BE2C (cell line): Measurements from ENCODE around the gene TBC1D16.

Source experiments
- DNase-seq: peaks from one replicate; pipeline ENCODE4 v3.0.0-alpha.2; 2020
- H3K27me3 ChIP-seq: fragments of 250-450 bp; sonication (Bioruptor Pico); 2 replicates; pipeline ENCODE4 v1.5.1; 2020; ENCODE audit warnings: mild to moderate bottlenecking
- H3K36me3 ChIP-seq: fragments of 250-450 bp; sonication (Bioruptor Pico); 2 replicates; pipeline ENCODE4 v1.5.1; 2020; ENCODE audit warnings: mild to moderate bottlenecking
- H3K4me1 ChIP-seq: fragments of 250-450 bp; sonication (Bioruptor Pico); 2 replicates; pipeline ENCODE4 v1.5.1; 2020
- H3K4me3 ChIP-seq: 2 replicates; pipeline ENCODE4 v1.5.1; 2011; ENCODE audit warnings: low read depth, low read length
- H3K9me3 ChIP-seq: fragments of 250-450 bp; sonication (Bioruptor Pico); 2 replicates; pipeline ENCODE4 v1.5.1; 2020
- CTCF ChIP-seq: IDR thresholded peaks from 2 replicates; pipeline ENCODE4 v1.5.1; 2012; ENCODE audit warnings: mild to moderate bottlenecking, low read depth, low read length

The TBC1D16 gene

DNA sequence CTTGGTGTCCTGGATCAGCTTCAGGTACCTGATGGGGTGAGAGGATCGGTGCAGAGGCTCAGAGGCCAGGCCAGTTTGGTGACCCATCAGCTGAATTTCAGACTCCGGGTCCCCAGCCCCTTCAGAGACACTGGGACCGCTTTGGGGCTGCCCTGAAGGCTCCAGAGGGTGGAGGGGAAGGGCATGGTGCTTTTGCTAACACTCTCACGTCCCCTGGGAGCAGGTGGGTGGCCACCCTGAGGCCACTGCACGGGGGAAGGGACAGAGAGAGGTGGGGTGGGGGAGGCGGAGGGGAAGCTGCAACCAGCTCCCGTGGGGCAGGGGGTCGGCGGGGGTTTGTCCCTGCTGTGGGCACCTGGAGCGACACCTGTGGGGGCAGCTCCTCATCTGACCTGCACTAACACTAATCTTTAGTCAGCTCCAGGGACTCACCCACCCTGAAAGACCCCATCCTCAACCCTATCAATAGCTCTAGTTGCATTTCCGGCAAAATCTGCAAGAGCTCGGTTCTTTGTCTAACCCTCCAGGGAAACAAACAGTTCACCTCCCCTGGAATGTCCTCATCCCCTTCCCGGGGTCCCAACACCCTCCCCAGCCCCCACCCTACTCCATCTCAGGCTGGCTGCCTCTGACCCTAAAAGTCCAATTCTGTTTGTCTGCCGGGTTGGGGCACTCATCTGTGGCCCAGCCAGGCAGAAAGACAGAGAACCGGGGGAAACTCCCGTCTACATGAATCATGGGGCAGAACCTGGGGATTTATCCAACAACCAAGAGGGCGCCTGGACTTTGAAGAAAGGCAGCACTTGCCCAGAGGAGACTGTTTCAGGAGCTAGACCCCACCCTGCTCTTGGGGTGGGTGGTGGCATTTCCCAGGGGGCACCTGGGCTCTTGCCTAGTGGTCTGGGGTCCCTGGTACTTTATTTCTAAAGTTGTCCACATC is 104.5 kb downstream of the TBC1D16 start:
- H3K4me1 ChIP-seq: no peaks in the 10 kb centered on the region; the same call in 1 of the 2 replicates
- H3K4me3 ChIP-seq: no peak overlapping the region
- no peaks in the 10 kb centered on the region for H3K36me3 ChIP-seq
- no peak for TF ChIP-seq CTCF
- DNase-seq: no peak
- H3K27me3 ChIP-seq: peaks cover 16% of the 10 kb centered on the region
- no peaks in the 10 kb centered on the region for H3K9me3 ChIP-seq

GRCh38 chr17:79930062-79930876 is 105.4 kb downstream of the TBC1D16 start:
- no peaks in the 10 kb centered on the region for H3K36me3 ChIP-seq
- peaks cover 16% of the 10 kb centered on the region for H3K27me3 ChIP-seq
- H3K4me1 ChIP-seq: no peaks in the 10 kb centered on the region
- DNase-seq: no peak
- H3K9me3 ChIP-seq: no peaks in the 10 kb centered on the region
- TF ChIP-seq CTCF: no peak
- H3K4me3 ChIP-seq: peak overlapping the region; percentile 26; the same call in 1 of the 2 replicates

GRCh38 chr17:79929257-79930061 is 106.2 kb downstream of the TBC1D16 start:
- no peak for TF ChIP-seq CTCF
- Histone ChIP-seq H3K27me3 (peaks cover 16% of the 10 kb centered on the region), H3K36me3 (no peaks in the 10 kb centered on the region), H3K4me3 (no peak overlapping the region), H3K4me1 (no peaks in the 10 kb centered on the region; the same call in 1 of the 2 replicates), H3K9me3 (no peaks in the 10 kb centered on the region)
- no peak for DNase-seq

DNA sequence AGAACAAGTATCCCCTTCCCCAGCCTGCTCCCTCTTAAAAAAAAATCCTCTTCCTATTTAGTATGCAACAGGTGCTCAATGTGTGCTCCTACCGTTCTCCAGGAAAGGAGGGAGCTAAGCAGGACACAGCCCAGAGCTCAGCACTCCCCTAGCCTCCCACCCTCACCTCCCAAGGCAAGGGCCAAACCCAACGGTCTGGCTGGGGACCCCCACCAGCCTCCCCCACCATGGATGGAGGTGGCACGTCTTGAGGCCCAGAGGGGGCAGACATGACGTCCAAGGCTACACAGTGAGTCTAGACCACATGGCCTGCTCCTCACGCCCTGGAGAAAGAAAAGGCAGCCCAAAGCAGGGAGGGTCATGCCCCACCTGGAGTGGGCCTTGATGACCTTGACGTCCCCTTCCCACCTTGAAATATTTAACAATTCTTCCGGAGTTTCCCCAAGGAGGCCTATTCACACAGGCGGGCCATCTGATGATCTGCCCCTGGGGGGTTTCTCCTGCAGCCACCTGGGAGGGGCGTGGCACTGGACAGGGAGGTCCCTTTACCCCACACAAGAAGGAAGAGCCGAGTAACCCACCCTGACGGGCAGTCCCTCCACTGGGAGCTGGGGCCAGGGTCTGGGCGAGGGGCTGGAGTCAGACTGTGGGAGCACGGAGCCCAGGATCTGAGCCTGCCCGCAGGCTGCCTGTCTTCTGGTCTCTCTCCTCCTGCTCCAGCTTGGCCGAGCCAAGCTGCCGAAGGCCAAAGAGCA is 107.0 kb downstream of the TBC1D16 start:
- no peak for TF ChIP-seq CTCF
- no peak for DNase-seq
- no peaks in the 10 kb centered on the region; the same call in 1 of the 2 replicates for H3K4me1 ChIP-seq
- H3K4me3 ChIP-seq: no peak overlapping the region
- H3K27me3 ChIP-seq: peaks cover 16% of the 10 kb centered on the region
- no peaks in the 10 kb centered on the region for H3K36me3 ChIP-seq
- H3K9me3 ChIP-seq: no peaks in the 10 kb centered on the region

DNA sequence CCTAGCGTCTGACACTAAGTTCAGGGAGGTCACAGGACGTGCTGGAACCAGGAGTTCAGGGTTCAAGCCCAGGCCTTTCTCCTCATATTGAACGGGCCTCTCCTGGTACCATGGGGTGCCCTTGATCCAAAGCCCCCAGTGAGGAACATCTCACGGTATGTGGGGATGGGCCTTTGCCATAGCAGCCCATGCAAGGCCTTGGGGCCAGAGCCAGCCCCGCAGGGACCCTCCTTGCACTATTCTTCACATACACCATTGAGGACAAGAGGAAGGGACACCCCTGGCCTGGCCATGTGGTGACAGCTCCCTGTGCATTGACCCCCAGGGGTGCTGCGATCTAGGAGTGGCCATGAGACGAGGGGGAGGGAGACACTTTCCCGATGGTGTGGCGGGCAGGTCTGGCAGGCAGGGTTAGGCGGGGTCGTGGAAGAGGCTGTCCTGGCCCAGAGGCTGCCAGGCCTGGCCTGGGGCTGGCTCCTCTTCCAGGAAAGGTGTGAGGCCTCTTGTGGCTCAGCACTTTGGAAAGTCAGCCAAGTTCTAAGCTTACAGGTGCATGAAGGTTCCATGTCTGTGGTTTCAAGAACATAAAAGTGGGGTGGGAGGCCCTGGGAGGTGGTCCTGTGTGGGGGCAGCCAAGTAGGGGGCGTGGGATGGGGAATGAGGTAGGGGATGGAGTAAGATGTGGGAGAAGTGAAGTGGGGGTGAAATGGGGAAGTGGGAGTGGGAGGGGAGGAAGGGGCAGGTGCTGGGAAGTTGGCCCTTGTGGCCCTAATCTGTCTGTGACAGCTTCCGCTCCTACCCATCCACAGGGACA is 107.8 kb downstream of the TBC1D16 start:
- Histone ChIP-seq H3K9me3 (no peaks in the 10 kb centered on the region), H3K4me1 (no peaks in the 10 kb centered on the region; the same call in 1 of the 2 replicates), H3K4me3 (no peak overlapping the region), H3K36me3 (no peaks in the 10 kb centered on the region), H3K27me3 (peaks cover 16% of the 10 kb centered on the region)
- TF ChIP-seq CTCF: no peak
- DNase-seq: no peak
